ENCODE measurements around the gene CLDN9.

CLDN9 gene

DNA sequence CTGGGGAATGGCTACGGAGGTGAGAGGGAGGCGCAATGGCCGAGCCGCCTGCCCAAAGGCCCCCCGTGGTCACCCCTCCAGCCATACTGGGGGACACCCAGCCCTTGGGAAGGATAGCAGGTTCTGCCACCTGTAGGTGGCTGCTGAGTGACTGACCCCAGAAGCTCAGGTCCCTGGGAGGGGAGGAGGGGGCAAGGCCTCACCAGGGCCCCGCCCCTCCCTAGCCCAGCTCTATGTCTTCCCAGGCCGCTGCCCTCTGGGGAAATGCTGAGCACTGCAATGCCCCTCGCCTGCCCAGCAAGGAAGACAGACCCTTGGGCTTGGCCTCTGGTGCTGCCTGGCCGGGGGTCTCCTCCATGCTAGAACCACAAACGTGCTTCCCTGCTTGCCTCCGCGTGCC lies 11.4 kb upstream of the CLDN9 start:
- H3K36me3 Mint-ChIP-seq (ENCODE audit: low read depth), result no peaks in the 10 kb centered on the region
- no peaks in the 10 kb centered on the region for H3K9me3 Mint-ChIP-seq
- H3K27me3 Mint-ChIP-seq (ENCODE audit: low read depth), result peaks cover 7% of the 10 kb centered on the region
- no peak overlapping the region for H3K27ac Mint-ChIP-seq
- H3K4me1 Mint-ChIP-seq (ENCODE audit: low read depth), result peaks cover 4% of the 10 kb centered on the region
- H3K4me3 Mint-ChIP-seq, result no peak overlapping the region

- Mint-ChIP-seq H3K4me3 (peak overlapping the region; percentile 72), H3K36me3 (ENCODE audit: low read depth) (no peaks in the 10 kb centered on the region), H3K4me1 (ENCODE audit: low read depth) (peaks cover 23% of the 10 kb centered on the region), H3K27ac (peak overlapping the region; percentile 57), H3K9me3 (no peaks in the 10 kb centered on the region), H3K27me3 (ENCODE audit: low read depth) (peaks cover 14% of the 10 kb centered on the region)
These were observed 9.0 kb upstream of the CLDN9 start for GRCh38 chr16:3003582-3004270.

GRCh38 chr16:3004319-3004718 lies 8.4 kb upstream of the CLDN9 start:
- H3K4me1 Mint-ChIP-seq (ENCODE audit: low read depth), result peaks cover 24% of the 10 kb centered on the region
- H3K9me3 Mint-ChIP-seq, result no peaks in the 10 kb centered on the region
- H3K4me3 Mint-ChIP-seq, result no peak overlapping the region
- H3K27me3 Mint-ChIP-seq (ENCODE audit: low read depth), result peaks cover 11% of the 10 kb centered on the region
- H3K27ac Mint-ChIP-seq, result no peak overlapping the region
- H3K36me3 Mint-ChIP-seq (ENCODE audit: low read depth), result no peaks in the 10 kb centered on the region

DNA sequence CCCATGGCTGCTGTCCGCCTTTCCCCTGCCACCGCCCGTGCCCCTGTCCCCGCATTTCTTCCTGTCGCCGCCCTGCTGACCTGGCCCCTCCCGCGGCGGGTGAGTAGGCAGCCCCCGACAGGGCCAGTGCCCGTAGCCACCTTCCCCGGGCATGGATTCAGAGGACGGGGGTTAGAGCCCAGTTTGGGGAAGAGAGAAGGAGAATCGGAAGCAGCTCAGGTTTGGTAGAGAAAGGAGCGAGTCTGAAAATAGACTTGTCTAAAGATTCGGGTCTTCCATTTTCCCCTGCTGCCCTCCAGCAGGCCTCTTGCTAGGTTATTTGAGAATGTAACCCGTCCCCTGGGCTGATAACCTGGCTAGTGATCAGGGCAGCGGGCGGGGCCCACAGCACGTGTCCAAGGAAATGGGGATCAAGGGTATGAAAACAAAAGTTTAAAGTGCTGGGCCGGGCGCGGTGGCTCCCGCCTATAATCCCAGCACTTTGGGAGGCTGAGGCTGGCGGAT lies 7.9 kb upstream of the CLDN9 start:
- Mint-ChIP-seq H3K27ac (no peak overlapping the region), H3K9me3 (no peaks in the 10 kb centered on the region), H3K4me1 (ENCODE audit: low read depth) (peaks cover 24% of the 10 kb centered on the region), H3K27me3 (ENCODE audit: low read depth) (peaks cover 11% of the 10 kb centered on the region), H3K36me3 (ENCODE audit: low read depth) (no peaks in the 10 kb centered on the region), H3K4me3 (peak overlapping the region; percentile 73)

DNA sequence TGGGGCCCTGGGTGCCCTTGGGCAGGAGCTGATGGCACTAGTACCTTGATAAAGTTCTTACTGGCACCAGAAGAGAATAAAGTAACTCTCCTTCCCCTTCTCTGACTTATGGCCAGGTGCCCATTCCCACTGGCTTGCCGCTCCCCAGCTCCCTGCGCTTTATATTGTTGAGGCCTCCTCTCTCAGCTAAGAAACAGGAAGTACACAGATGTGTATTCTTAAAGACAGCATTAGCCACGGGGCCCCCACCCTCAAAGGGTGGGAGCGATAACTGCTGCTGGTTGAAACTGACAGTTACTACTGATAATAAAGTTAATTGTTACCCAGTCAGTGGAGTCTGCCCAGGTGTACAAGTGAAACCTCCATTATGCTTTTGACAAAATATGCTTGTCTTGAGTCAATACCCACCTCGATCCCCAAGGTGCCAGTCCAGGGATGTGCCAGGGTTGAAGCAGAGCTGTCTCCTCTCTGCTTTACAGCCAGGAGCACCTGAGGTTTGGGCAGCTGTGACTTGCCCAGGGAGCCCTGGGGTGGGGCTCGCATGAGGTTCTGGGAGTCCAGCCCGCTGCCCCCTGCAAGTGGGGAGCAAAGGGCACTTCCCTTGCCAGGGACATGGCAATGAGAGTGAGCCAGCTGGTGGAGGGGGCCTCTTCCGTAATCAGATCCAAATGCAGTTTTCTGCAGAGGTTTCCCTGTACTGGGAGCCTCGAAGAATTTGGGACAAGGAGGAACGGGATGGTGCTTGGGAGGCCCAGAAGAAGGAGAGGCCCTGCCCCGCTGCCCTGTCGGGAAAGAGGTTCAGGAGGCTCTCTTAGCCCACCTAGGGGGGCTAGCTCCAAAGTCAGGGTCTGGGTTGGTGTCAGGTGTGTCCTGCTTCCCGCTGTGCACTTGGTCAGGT lies 5.4 kb upstream of the CLDN9 start:
- Mint-ChIP-seq H3K4me3 (peak overlapping the region; percentile 2), H3K9me3 (no peaks in the 10 kb centered on the region), H3K27ac (no peak overlapping the region)

DNA sequence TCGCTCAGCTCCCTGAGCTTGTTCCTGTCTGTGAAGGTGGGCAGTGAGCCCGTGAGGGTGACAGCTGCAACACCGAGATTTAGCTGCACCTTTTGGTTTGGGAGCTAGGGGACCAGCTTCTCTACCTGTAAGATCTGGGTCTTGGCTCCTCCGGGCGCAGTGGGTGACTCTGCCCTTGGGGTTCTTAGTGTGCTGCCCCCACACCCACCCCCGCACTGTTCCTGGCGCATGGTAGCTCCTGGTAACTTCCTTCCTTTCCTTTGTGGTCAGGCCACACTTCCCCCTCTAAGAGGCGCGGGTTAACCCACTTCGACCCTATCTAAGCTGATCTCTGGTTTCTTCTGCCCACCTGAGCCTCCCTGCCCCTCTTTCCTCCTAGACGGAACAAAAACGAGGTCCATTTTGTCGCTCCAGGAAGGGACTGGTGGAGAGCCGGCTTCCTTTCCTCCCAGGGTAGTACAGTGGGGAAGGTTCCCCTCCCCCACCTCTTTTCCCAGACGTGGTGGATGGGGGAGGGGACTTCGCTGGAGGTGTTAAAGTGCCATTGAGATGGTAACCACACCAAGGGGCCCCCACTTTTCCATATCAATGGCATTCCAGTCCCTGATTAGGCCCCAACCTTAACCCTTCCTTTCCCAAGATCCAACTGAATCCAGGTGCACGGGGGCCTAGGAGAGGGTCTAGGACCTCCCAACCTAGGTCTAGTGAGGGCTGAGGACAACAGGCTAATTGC lies 4.6 kb upstream of the CLDN9 start:
- Mint-ChIP-seq H3K4me1 (ENCODE audit: low read depth) (peaks cover 23% of the 10 kb centered on the region), H3K36me3 (ENCODE audit: low read depth) (no peaks in the 10 kb centered on the region), H3K27ac (peak overlapping the region; percentile 36), H3K9me3 (no peaks in the 10 kb centered on the region), H3K27me3 (ENCODE audit: low read depth) (peaks cover 15% of the 10 kb centered on the region), H3K4me3 (peak overlapping the region; percentile 37)

More for the DNA sequence above, 5.4 kb upstream of the CLDN9 start:
- Mint-ChIP-seq H3K4me1 (ENCODE audit: low read depth) (peaks cover 24% of the 10 kb centered on the region), H3K27me3 (ENCODE audit: low read depth) (peaks cover 15% of the 10 kb centered on the region), H3K36me3 (ENCODE audit: low read depth) (no peaks in the 10 kb centered on the region)

- no peaks in the 10 kb centered on the region for H3K9me3 Mint-ChIP-seq
- H3K4me1 Mint-ChIP-seq (ENCODE audit: low read depth), result peaks cover 23% of the 10 kb centered on the region
- H3K27ac Mint-ChIP-seq, result no peak overlapping the region
- H3K4me3 Mint-ChIP-seq, result peak overlapping the region; percentile 37
- H3K27me3 Mint-ChIP-seq (ENCODE audit: low read depth), result peaks cover 15% of the 10 kb centered on the region
- no peaks in the 10 kb centered on the region for H3K36me3 Mint-ChIP-seq (ENCODE audit: low read depth)
These were observed 4.1 kb upstream of the CLDN9 start for GRCh38 chr16:3008690-3009037.

DNA sequence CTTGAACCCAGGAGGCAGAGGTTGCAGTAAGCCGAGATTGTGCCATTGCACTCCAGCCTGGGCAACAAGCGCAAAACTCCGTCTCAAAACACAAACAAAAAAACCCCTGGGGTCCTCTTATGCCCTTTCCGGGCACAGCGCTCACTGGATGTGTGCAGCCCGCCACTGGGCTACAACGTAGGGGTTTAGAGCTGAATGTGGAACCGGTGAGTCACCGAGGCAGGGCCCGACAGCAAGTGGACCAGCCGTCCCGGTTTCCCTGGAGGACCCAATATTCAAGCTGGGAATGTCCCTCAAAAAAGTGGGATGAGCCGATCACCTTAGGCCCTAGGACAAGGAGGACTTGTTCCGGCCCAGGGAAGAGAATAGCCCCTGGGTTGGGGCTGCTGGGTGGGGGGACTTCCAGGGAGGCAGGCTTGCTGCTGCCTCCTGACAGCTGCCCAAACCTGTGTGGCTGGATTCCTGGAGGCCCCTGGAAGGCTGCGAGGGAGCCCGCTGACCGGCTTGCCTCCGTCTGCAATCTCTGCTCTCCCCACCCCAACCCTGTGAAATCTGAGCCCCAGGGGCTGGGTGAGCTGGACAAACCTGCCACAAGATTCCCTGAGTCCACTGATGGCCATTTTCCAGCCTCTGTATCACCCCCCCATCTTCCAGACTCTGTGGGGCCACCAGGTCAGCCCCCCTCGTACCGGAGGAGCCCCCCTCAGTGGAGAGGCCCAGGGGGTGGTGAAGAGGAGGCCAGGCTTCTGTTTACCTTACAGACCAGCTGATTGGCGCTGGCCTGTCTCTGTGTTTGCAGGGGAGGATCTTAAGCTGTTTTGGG lies 2.9 kb upstream of the CLDN9 start:
- Mint-ChIP-seq H3K27me3 (ENCODE audit: low read depth) (peaks cover 21% of the 10 kb centered on the region), H3K4me3 (no peak overlapping the region), H3K9me3 (no peaks in the 10 kb centered on the region), H3K4me1 (ENCODE audit: low read depth) (peaks cover 22% of the 10 kb centered on the region), H3K36me3 (ENCODE audit: low read depth) (no peaks in the 10 kb centered on the region), H3K27ac (no peak overlapping the region)

- Mint-ChIP-seq H3K27me3 (ENCODE audit: low read depth) (peaks cover 22% of the 10 kb centered on the region), H3K9me3 (no peaks in the 10 kb centered on the region), H3K4me3 (no peak overlapping the region), H3K4me1 (ENCODE audit: low read depth) (peaks cover 21% of the 10 kb centered on the region), H3K36me3 (ENCODE audit: low read depth) (no peaks in the 10 kb centered on the region), H3K27ac (no peak overlapping the region)
These were observed 2.2 kb upstream of the CLDN9 start for GRCh38 chr16:3010510-3010909.

DNA sequence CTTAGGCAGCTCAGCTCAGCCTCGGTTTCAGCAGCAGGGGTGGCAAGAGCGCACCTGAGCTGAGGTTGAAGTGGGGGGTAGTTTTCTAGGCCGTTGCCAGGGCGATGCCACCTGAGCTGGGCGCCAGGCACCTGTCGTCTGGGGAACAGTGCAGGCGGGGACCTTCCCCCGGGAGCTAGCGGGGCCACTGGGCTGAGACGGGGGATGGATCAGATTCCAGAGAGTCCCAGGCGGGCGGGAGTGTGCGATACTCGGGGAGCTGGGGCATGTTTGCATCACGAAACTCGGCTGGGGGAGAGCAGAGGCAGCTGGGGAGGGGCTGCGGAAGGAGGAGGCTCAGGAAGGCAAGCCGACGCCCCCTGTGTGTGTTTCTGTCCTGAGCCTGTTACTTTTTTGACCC lies 477 bp upstream of the CLDN9 start:
- Mint-ChIP-seq H3K4me1 (ENCODE audit: low read depth) (peaks cover 16% of the 10 kb centered on the region), H3K9me3 (no peaks in the 10 kb centered on the region), H3K27me3 (ENCODE audit: low read depth) (peaks cover 18% of the 10 kb centered on the region), H3K36me3 (ENCODE audit: low read depth) (no peaks in the 10 kb centered on the region), H3K4me3 (no peak overlapping the region), H3K27ac (no peak overlapping the region)

GRCh38 chr16:3013491-3013951 lies 798 bp downstream of the CLDN9 start:
- Mint-ChIP-seq H3K36me3 (ENCODE audit: low read depth) (no peaks in the 10 kb centered on the region), H3K27me3 (ENCODE audit: low read depth) (peaks cover 20% of the 10 kb centered on the region), H3K27ac (no peak overlapping the region), H3K9me3 (no peaks in the 10 kb centered on the region), H3K4me1 (ENCODE audit: low read depth) (peaks cover 7% of the 10 kb centered on the region), H3K4me3 (no peak overlapping the region)

DNA sequence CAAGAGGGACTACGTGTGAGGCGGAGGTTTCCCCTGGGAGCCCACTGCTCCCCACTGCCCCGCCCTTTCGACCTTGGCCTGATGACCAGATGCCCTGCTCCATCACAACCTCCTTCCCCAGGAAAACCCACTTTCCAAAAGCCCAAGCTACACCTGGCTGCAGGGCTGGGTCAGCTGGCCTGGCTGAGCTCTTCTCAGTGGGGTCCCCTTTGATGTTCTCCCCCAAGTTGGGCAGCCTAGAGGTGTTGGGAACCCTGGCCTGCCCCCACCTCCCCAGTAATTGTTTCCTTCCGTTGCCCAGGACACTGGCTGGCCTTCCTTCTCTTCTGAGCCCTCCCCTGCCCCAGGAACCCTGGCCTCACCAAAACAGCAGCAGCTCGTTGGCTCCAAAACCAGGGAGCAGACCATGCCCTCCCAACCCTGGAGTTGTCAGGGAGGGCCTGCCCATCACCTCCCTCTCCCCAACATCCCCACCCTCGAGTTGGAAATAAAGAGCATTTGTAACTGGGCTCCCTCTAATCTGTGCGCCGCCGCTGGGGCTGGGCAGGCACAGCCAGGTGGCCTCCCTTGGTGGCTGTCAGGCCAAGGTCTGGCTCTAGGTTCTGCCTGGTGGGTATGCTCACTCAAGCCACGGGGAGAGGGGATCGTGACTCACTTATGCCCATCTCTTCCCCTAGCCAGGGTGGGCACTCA lies 1.4 kb downstream of the CLDN9 start:
- H3K4me3 Mint-ChIP-seq, result no peak overlapping the region
- peaks cover 24% of the 10 kb centered on the region for H3K27me3 Mint-ChIP-seq (ENCODE audit: low read depth)
- H3K36me3 Mint-ChIP-seq (ENCODE audit: low read depth), result no peaks in the 10 kb centered on the region
- H3K4me1 Mint-ChIP-seq (ENCODE audit: low read depth), result peaks cover 5% of the 10 kb centered on the region
- no peaks in the 10 kb centered on the region for H3K9me3 Mint-ChIP-seq
- H3K27ac Mint-ChIP-seq, result no peak overlapping the region

DNA sequence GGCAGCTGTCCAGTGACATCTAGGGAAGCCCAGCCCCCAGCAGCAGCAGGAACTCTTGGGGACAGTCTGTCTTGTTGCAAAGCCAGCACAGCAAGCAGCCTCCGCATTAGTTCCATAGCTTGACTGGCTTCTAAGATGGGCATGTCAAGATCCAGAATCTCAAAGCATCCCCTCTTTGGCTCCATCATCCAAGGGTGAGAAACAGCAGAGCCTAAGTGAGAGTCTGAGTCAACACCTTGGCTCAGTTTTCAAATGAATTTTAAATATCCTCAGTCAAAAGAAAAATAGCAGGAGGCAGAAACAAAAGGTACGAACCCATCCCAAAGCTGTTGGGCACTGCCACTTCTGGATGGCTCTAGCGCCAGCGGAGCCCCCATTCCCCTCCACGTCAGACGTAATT lies 2.2 kb downstream of the CLDN9 start:
- Mint-ChIP-seq H3K4me3 (no peak overlapping the region), H3K9me3 (no peaks in the 10 kb centered on the region), H3K4me1 (ENCODE audit: low read depth) (peaks cover 8% of the 10 kb centered on the region), H3K36me3 (ENCODE audit: low read depth) (no peaks in the 10 kb centered on the region), H3K27ac (no peak overlapping the region), H3K27me3 (ENCODE audit: low read depth) (peaks cover 24% of the 10 kb centered on the region)
